ENCODE data around the gene SERP2.

DNA sequence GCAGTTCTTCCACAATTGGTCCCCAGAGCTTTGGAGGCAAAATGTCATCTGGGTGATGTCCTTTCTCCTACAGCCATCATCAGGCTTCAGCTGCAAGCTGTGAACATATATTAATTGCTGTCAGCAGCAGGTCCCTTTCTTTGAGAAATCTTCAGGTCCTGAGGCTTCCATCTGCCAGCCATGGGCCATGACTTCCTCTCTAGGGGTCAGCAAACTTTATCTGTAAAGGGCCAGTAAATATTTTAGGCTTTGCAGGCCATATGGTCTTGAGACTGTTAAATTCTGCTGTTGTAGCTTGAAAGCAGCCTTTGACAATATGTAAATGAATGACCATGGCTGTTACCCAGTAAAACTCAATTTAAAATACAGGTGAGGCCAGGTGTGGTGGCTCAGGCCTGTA, 27.1 kb downstream of the SERP2 start:
- TF ChIP-seq EZH2 (IDR thresholded peaks at IDR 0.05; ENCODE audit: low read length, unreplicated experiment) (no peak), EZH2phosphoT487 (IDR thresholded peaks at IDR 0.05; ENCODE audit: borderline replicate concordance, low read length) (no peak)
- TF ChIP-seq, protein P1, sequence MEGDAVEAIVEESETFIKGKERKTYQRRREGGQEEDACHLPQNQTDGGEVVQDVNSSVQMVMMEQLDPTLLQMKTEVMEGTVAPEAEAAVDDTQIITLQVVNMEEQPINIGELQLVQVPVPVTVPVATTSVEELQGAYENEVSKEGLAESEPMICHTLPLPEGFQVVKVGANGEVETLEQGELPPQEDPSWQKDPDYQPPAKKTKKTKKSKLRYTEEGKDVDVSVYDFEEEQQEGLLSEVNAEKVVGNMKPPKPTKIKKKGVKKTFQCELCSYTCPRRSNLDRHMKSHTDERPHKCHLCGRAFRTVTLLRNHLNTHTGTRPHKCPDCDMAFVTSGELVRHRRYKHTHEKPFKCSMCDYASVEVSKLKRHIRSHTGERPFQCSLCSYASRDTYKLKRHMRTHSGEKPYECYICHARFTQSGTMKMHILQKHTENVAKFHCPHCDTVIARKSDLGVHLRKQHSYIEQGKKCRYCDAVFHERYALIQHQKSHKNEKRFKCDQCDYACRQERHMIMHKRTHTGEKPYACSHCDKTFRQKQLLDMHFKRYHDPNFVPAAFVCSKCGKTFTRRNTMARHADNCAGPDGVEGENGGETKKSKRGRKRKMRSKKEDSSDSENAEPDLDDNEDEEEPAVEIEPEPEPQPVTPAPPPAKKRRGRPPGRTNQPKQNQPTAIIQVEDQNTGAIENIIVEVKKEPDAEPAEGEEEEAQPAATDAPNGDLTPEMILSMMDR (conservative IDR thresholded peaks at IDR 0.05; ENCODE audit: low read depth, low read length), result no peak

All from PC-3 (cell line).